ENCODE data around the gene DGKI. TPM values are rescaled to one million over a fixed set of nuclear protein-coding genes. Genes with fewer than 3 reads are reported as not detected.

DGKI gene
- total and polyA plus RNA-seq, 9 of the 15 experiments (the other 6 are each of a cell fraction or from before 2014, with no cell fraction given): 0.11 to 0.54 (median 0.15) TPM; not detected in 5

GRCh38 chr7:137886746-137887145 is 40.0 kb upstream of the DGKI start:
- ATAC-seq: no peak
- intact Hi-C loops (cut with micrococcal nuclease) (no loop called here), in situ Hi-C loops (cut with MboI) (no loop called here)
- Histone ChIP-seq H3K4me3 (no peak overlapping the region), H3K27ac (ENCODE audit: extremely low read depth, low read depth, low read length) (no peak overlapping the region), H3K4me2 (ENCODE audit: insufficient read depth, low read length) (no peak overlapping the region), H3K4me1 (replicated peaks in 1 of 2; ENCODE audit: control insufficient read depth in 2 of 2, insufficient read depth in 2 of 2, low read length in 2 of 2) (peaks cover 3 to 14% of the 10 kb centered on the region in 2 experiments; a peak in 3 of 5 replicates), H3K9me3 (replicated peaks; ENCODE audit: control insufficient read depth, insufficient read depth, low read depth, low read length) (no peaks in the 10 kb centered on the region), H3K79me2 (ENCODE audit: control insufficient read depth, insufficient read depth, low read length) (no peaks in the 10 kb centered on the region), H3K9me1 (ENCODE audit: control insufficient read depth, insufficient read depth, low read length) (peaks cover 3% of the 10 kb centered on the region), H4K20me1 (replicated peaks; ENCODE audit: control insufficient read depth, insufficient read depth, low read length) (no peaks in the 10 kb centered on the region), H3K27me3 (ENCODE audit: control insufficient read depth in 2 of 2, insufficient read depth in 2 of 2, low read length in 2 of 2) (no peaks in the 10 kb centered on the region), H3K9ac (ENCODE audit: insufficient read depth in 1 of 2, low read depth in 2 of 2, low read length in 2 of 2) (no peak overlapping the region), H2AFZ (ENCODE audit: low read depth, low read length) (no peak overlapping the region), H3K36me3 (ENCODE audit: control insufficient read depth, insufficient read depth, low read length) (peaks cover 61% of the 10 kb centered on the region)
- no peak for DNase-seq (ENCODE audit: extremely low read depth in 1 of 4, low spot score in 3 of 4)
- ChIA-PET CTCF (ENCODE audit: low intra/inter-chr PET ratio) (no interaction called here), POLR2A (interaction anchor here (0.5 to 0.6 kb wide), 2 partner anchors 10 to 115 kb away, joined by 5 read pairs; no protein-coding TSS in a partner anchor)
- TF ChIP-seq GMEB1 (CRISPR knock-in tag; IDR thresholded peaks at IDR 0.05): no peak
- TF ChIP-seq BRD9 (IDR thresholded peaks at IDR 0.05; ENCODE audit: low read depth, partially characterized antibody): no peak
- no peak for TF ChIP-seq C11orf30 (IDR thresholded peaks at IDR 0.05; ENCODE audit: low read depth)
- no peak for TF ChIP-seq E4F1 (CRISPR knock-in tag; IDR thresholded peaks at IDR 0.05; ENCODE audit: borderline replicate concordance)
- no peak for TF ChIP-seq HCFC1 (IDR thresholded peaks at IDR 0.05; ENCODE audit: low read depth, low read length)
- TF ChIP-seq ZNF668 (CRISPR knock-in tag; IDR thresholded peaks at IDR 0.05): no peak
- no peak for TF ChIP-seq ZBTB12 (CRISPR knock-in tag; IDR thresholded peaks at IDR 0.05)
- TF ChIP-seq ZBTB17 (CRISPR knock-in tag; IDR thresholded peaks at IDR 0.05): no peak
- no peak for TF ChIP-seq PHTF2 (CRISPR knock-in tag; IDR thresholded peaks at IDR 0.05)
- TF ChIP-seq BCLAF1 (IDR thresholded peaks at IDR 0.05; ENCODE audit: borderline replicate concordance in 1 of 2, control insufficient read depth in 1 of 2, low read depth in 2 of 2, low read length in 1 of 2): no peak
- TF ChIP-seq NELFE (IDR thresholded peaks at IDR 0.05; ENCODE audit: insufficient read depth, insufficient read length): no peak
- TF ChIP-seq ERF (CRISPR knock-in tag; IDR thresholded peaks at IDR 0.05): no peak
- TF ChIP-seq MCM7 (IDR thresholded peaks at IDR 0.05): no peak
- TF ChIP-seq CTBP1 (IDR thresholded peaks at IDR 0.05; ENCODE audit: borderline replicate concordance): no peak
- TF ChIP-seq SP1 (CRISPR knock-in tag; IDR thresholded peaks at IDR 0.05): no peak
- TF ChIP-seq NRF1 (conservative IDR thresholded peaks at IDR 0.05 in 1 of 2, IDR thresholded peaks at IDR 0.05 in 1 of 2): no peak
- BruUV-seq (replicated peaks): no TSS peak
- 55% methylated on average over 2 of the region's 2 CpGs for WGBS (ENCODE audit: insufficient coverage, low coverage, missing lambda C conversion rate)
- no peak for FAIRE-seq
